HEK293 (cell line): ENCODE results near the gene LIN54.

Source experiments
- CTCF ChIA-PET: fragments of 350-600 bp; formaldehyde crosslinking; extraction: SDS; loops from one replicate; lab custom pipeline; 2021; ENCODE audit warnings: antibody characterized with exemption; lab: Yijun Ruan, JAX
- POLR2A ChIA-PET: fragments of 300-600 bp; formaldehyde crosslinking; extraction: SDS; loops from one replicate; lab custom pipeline; 2020; ENCODE audit warnings: antibody characterized with exemption, inconsistent platforms; lab: Yijun Ruan, JAX
- H3K27ac ChIP-seq: fragments of 200-500 bp; sonication (Bioruptor generic); 2 replicates; pipeline ENCODE4 v1.5.1; 2014; ENCODE audit warnings: low read depth, low read length, control low read depth, inconsistent platforms; ENCODE audit errors: extremely low read depth
- H3K36me3 ChIP-seq, 2 experiments: fragments of 200-500 bp in 1 of 2; sonication (Bioruptor generic) in 1 of 2; 1 replicate in 1 of 2; 2 replicates in 1 of 2; pipeline ENCODE4 v1.5.1; 2014 to 2017; ENCODE audit warnings: inconsistent platforms in 2 of 2, low read length in 2 of 2; ENCODE audit not compliant: control insufficient read depth in 2 of 2, insufficient read depth in 1 of 2
- H3K4me1 ChIP-seq: fragments of 200-500 bp; sonication (Bioruptor generic); 2 replicates; pipeline ENCODE4 v1.5.1; 2014; ENCODE audit warnings: mild to moderate bottlenecking, low read length, inconsistent platforms; ENCODE audit not compliant: control insufficient read depth, insufficient read depth
- H3K4me3 ChIP-seq: 2 replicates; pipeline ENCODE4 v1.5.1; 2011; ENCODE audit warnings: low read depth, mild to moderate bottlenecking, control low read depth, low read length, moderate library complexity
- H3K9me3 ChIP-seq: fragments of 200-500 bp; sonication (Bioruptor generic); 2 replicates; pipeline ENCODE4 v1.5.1; 2014; ENCODE audit warnings: low read depth, low read length, inconsistent platforms; ENCODE audit not compliant: control insufficient read depth, insufficient read depth
- ATF2 ChIP-seq: fragments of 450-650 bp; formaldehyde crosslinking; IDR thresholded peaks from 2 replicates; pipeline ENCODE4 v1.5.1; 2016; ENCODE audit warnings: missing biosample characterization, missing genetic modification characterization, low read depth
- GLIS1 ChIP-seq: fragments of 450-650 bp; formaldehyde crosslinking; IDR thresholded peaks from 2 replicates; pipeline ENCODE4 v1.5.1; 2016; ENCODE audit warnings: missing biosample characterization, missing genetic modification characterization
- INSM2 ChIP-seq: fragments of 450-650 bp; formaldehyde crosslinking; IDR thresholded peaks from 2 replicates; pipeline ENCODE4 v1.5.1; 2016; ENCODE audit warnings: missing biosample characterization, missing genetic modification characterization
- KLF10 ChIP-seq: fragments of 450-650 bp; IDR thresholded peaks from 2 replicates; pipeline ENCODE4 v1.5.1; 2018; ENCODE audit warnings: missing biosample characterization, mild to moderate bottlenecking, missing genetic modification characterization
- PATZ1 ChIP-seq: fragments of 450-650 bp; formaldehyde crosslinking; IDR thresholded peaks from 2 replicates; pipeline ENCODE4 v1.5.1; 2016; ENCODE audit warnings: missing biosample characterization, missing genetic modification characterization
- PRDM1 ChIP-seq: fragments of 450-650 bp; formaldehyde crosslinking; IDR thresholded peaks from 2 replicates; pipeline ENCODE4; 2016; ENCODE audit warnings: missing biosample characterization, missing genetic modification characterization
- REST ChIP-seq: fragments of 450-650 bp; formaldehyde crosslinking; IDR thresholded peaks from 2 replicates; pipeline ENCODE4 v1.5.1; 2016; ENCODE audit warnings: missing biosample characterization, missing genetic modification characterization
- SALL2 ChIP-seq: fragments of 450-650 bp; formaldehyde crosslinking; IDR thresholded peaks from 2 replicates; pipeline ENCODE4 v1.5.0; 2017; ENCODE audit warnings: missing biosample characterization, mild to moderate bottlenecking, missing genetic modification characterization, borderline replicate concordance
- ZBTB20 ChIP-seq: fragments of 450-650 bp; formaldehyde crosslinking; IDR thresholded peaks from 2 replicates; pipeline ENCODE4 v1.5.1; 2016; ENCODE audit warnings: missing biosample characterization, missing genetic modification characterization
- ZBTB26 ChIP-seq: fragments of 450-650 bp; formaldehyde crosslinking; optimal IDR thresholded peaks from 2 replicates; pipeline ENCODE3; 2016; ENCODE audit warnings: missing biosample characterization, mild to moderate bottlenecking, missing genetic modification characterization
- ZBTB48 ChIP-seq: fragments of 450-650 bp; formaldehyde crosslinking; IDR thresholded peaks from 2 replicates; pipeline ENCODE4 v1.5.1; 2016; ENCODE audit warnings: missing biosample characterization, missing genetic modification characterization
- ZBTB8A ChIP-seq: fragments of 450-650 bp; formaldehyde crosslinking; IDR thresholded peaks from 2 replicates; pipeline ENCODE4 v1.5.1; 2016; ENCODE audit warnings: missing biosample characterization, missing genetic modification characterization
- ZNF132 ChIP-seq: fragments of 450-650 bp; formaldehyde crosslinking; IDR thresholded peaks from 2 replicates; pipeline ENCODE4 v1.5.1; 2017; ENCODE audit warnings: missing biosample characterization, missing genetic modification characterization, borderline replicate concordance
- ZNF148 ChIP-seq: fragments of 450-650 bp; formaldehyde crosslinking; IDR thresholded peaks from 2 replicates; pipeline ENCODE4 v1.5.0; 2017; ENCODE audit warnings: missing biosample characterization, missing genetic modification characterization, borderline replicate concordance
- ZNF175 ChIP-seq: fragments of 450-650 bp; formaldehyde crosslinking; IDR thresholded peaks from 2 replicates; pipeline ENCODE4 v1.5.1; 2016; ENCODE audit warnings: missing biosample characterization, missing genetic modification characterization
- ZNF362 ChIP-seq: fragments of 450-650 bp; formaldehyde crosslinking; IDR thresholded peaks from 2 replicates; pipeline ENCODE4 v1.5.1; 2016; ENCODE audit warnings: missing biosample characterization, missing genetic modification characterization
- ZNF398 ChIP-seq: fragments of 450-650 bp; formaldehyde crosslinking; IDR thresholded peaks from 2 replicates; pipeline ENCODE4 v1.5.1; 2017; ENCODE audit warnings: missing biosample characterization, missing genetic modification characterization
- ZNF558 ChIP-seq: fragments of 450-650 bp; formaldehyde crosslinking; IDR thresholded peaks from 2 replicates; pipeline ENCODE4 v1.5.1; 2016; ENCODE audit warnings: missing biosample characterization, missing genetic modification characterization
- ZNF629 ChIP-seq: fragments of 450-650 bp; formaldehyde crosslinking; IDR thresholded peaks from 2 replicates; pipeline ENCODE4 v1.5.1; 2017; ENCODE audit warnings: missing biosample characterization, missing genetic modification characterization
- ZNF837 ChIP-seq: fragments of 450-650 bp; formaldehyde crosslinking; IDR thresholded peaks from 2 replicates; pipeline ENCODE4 v1.5.1; 2016; ENCODE audit warnings: missing biosample characterization, missing genetic modification characterization

Gene LIN54

GRCh38 chr4:83010522-83011318, at the start of gene LIN54:
Gene LIN54 (minus strand): TSS chr4:83010823. CDS start chr4:82984844, 25,979 bp downstream.
- Histone ChIP-seq H3K4me1 (no peaks in the 10 kb centered on the region; the same call in 1 of the 2 replicates), H3K9me3 (no peaks in the 10 kb centered on the region), H3K4me3 (peak within 1 kb of the TSS; percentile 75), H3K36me3 (no peaks in the 10 kb centered on the region), H3K27ac (peak within 1 kb of the TSS; percentile 71)
- ChIA-PET CTCF (interaction anchor here (1.2 to 1.3 kb wide), 2 partner anchors 12 to 121 kb away, joined by 5 to 6 read pairs; no protein-coding TSS in a partner anchor), POLR2A (interaction anchor here (0.6 to 4.6 kb wide), 8 partner anchors 24 to 581 kb away, joined by 3 to 58 read pairs (median 6); partner anchors contain the start of genes COPS4, COQ2, HELQ and MRPS18C)
- no peak for TF ChIP-seq ZNF132
- no peak for TF ChIP-seq PRDM1
- no peak for TF ChIP-seq ZNF175 (tag by site-specific recombination)
- TF ChIP-seq GLIS1 (tag by site-specific recombination): peak; percentile 48
- no peak for TF ChIP-seq ZNF362 (tag by site-specific recombination)
- no peak for TF ChIP-seq ZNF148 (tag by site-specific recombination)
- peak; percentile 69 for TF ChIP-seq PATZ1 (tag by site-specific recombination)
- peak; percentile 62; the same call in 1 of the 2 replicates for TF ChIP-seq ZBTB48
- TF ChIP-seq KLF10 (tag by site-specific recombination): 0 out of 2 replicates have a peak, but pooled peaks have one; percentile 27
- peak; percentile 91 for TF ChIP-seq ZBTB20 (tag by site-specific recombination)
- no peak for TF ChIP-seq ZNF837 (tag by site-specific recombination)
- peak; percentile 53; the same call in 1 of the 2 replicates for TF ChIP-seq ZBTB8A (tag by site-specific recombination)
- TF ChIP-seq ZNF629 (tag by site-specific recombination): no peak
- no peak for TF ChIP-seq INSM2 (tag by site-specific recombination)
- peak; percentile 65 for TF ChIP-seq ZBTB26 (tag by site-specific recombination)
- TF ChIP-seq ATF2 (tag by site-specific recombination): no peak
- TF ChIP-seq ZNF558 (tag by site-specific recombination): no peak
- TF ChIP-seq SALL2 (tag by site-specific recombination): no peak
- TF ChIP-seq ZNF398 (tag by site-specific recombination): peak; percentile 95
- TF ChIP-seq REST (tag by site-specific recombination): no peak
